GM12874 (cell line): Measurements from ENCODE around the gene SRSF1.

Experiments
- TF ChIP-seq, protein P1 (sequence below): IDR thresholded peaks from 2 replicates; pipeline ENCODE4 v1.5.1; 2011; ENCODE audit warnings: low read depth, mild to moderate bottlenecking, control low read depth, low read length, moderate library complexity; ENCODE audit not compliant: insufficient read depth

SRSF1 gene

DNA sequence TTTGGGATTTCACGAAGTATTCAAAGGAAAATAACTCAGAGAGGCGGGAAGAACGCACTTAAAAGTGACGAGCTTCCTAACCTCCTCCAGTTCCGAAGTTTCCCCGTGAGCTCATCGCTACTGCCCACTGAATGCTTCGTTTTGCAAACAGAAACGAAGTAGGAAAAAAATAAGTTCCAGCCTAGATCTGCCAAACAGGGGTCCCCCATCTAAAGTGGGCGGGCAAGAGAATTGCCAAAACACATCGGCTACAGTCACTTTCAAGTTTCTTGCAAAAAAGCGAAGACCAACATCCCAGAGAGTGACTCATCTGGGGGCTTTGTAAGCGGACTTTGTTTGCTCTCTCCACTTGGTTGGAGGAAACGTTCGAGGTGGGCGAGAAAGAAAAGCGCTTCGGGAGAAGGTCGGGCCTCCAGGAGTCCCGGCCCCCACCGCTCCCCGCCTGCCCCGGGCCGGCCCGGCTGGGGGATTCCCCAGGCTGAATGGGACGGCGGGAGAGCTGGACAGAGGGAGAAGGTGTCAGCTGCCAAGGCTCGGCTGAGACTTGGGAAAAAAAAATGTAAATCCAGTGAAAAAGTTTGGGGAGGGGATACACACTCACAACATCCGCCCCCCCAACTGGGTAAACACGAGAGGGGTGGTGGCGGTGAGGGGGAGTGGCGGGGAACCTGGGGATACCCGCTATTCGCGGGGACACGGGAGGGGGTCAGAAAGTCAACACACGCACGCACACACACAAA, 20.0 kb downstream of the SRSF1 start:
- TF ChIP-seq, protein P1, sequence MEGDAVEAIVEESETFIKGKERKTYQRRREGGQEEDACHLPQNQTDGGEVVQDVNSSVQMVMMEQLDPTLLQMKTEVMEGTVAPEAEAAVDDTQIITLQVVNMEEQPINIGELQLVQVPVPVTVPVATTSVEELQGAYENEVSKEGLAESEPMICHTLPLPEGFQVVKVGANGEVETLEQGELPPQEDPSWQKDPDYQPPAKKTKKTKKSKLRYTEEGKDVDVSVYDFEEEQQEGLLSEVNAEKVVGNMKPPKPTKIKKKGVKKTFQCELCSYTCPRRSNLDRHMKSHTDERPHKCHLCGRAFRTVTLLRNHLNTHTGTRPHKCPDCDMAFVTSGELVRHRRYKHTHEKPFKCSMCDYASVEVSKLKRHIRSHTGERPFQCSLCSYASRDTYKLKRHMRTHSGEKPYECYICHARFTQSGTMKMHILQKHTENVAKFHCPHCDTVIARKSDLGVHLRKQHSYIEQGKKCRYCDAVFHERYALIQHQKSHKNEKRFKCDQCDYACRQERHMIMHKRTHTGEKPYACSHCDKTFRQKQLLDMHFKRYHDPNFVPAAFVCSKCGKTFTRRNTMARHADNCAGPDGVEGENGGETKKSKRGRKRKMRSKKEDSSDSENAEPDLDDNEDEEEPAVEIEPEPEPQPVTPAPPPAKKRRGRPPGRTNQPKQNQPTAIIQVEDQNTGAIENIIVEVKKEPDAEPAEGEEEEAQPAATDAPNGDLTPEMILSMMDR, result no peak

DNA sequence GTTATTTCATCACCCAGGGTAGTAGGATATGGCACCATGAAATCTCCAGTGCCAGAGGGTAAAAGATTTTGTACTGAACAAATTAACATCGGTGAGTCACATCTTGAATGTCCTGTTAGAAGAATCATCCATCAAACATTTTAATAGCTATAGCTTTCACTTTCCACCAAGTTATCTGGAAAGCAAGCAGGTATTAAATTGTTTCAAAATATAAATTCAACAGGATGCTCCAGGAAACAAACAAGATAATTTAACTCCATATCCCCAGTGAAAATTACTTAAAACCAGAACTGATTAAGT, 21.4 kb downstream of the SRSF1 start:
- TF ChIP-seq, protein P1, result no peak

DNA sequence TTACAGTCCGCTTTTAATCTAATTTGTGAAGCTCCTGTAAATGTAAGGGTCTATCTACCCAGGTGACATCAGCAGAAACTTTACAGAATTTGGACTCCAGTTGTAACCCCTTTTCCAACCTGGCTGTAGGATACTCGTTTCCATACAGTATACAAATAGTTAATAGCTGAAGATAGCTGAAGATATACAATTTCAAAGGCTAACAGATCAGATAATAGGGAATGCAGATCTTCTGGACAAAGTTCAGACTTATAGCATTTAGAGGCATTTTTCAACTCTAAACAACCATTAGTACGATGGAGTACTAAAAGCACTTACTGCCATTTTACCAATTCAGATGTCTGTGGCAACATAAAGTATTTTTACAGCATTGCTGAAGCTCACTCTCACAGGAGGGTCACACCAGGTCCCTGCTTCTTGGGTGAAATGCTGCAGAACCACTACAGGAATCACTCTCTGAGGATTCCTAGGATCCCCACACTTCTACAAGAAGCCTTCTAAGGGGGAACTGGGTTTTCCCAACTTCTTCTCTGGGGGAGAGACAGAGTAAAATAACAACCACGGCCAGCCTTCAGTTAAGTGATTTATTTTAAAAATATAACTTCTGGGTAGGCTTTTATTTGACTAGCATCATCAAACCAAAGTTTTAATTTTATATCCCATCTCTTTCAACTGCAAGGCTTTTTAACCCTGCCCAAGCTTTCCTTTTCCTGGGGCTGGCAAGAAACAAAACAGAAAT, 21.9 kb downstream of the SRSF1 start:
- TF ChIP-seq, protein P1, result no peak

DNA sequence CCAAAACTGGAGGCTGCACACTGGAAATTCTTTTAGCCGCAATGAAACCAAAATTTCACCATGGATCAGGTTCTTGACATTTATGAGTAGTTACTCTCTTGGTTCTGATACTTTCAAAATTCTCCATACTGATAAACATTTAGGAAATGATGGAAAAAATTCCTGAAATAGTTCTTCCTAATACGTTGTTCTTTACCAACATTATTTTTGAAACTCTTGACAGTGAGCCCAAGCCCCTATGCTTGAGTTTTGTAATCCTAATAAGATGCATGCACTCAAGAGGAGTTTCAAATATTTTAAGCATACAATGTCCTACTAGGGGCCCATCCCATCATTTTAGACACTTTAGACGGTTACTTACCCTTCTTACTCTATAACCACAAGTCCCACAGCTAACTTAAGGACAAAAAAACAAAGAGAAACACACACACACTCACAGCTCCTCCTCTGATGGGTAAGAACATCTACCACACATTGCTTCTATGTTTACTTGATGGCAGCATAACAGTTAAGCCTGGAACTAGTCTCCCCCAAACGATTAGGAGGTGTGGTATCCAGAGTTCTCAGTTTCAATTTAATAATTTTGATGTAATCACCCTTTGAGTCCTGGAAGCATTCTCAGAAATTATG, 22.7 kb downstream of the SRSF1 start:
- TF ChIP-seq, protein P1, result no peak

DNA sequence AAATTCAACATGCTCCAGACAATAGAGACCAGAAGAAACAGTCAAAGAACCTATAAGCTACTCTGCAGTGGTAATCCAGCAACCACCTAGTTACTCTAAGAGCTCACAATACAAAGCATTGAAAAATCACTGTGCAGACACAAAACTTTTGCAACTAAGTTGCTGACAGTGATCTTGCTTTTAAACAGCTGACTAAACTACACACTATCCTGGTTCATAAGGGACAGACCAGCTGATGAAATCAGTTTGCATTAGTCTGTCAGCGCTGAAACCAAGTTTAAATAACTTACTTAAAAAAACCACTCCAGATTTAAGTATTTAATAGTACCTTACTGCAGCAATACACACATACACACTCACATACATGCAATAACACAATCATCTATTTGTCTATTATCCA, 23.6 kb downstream of the SRSF1 start:
- TF ChIP-seq, protein P1, result no peak

DNA sequence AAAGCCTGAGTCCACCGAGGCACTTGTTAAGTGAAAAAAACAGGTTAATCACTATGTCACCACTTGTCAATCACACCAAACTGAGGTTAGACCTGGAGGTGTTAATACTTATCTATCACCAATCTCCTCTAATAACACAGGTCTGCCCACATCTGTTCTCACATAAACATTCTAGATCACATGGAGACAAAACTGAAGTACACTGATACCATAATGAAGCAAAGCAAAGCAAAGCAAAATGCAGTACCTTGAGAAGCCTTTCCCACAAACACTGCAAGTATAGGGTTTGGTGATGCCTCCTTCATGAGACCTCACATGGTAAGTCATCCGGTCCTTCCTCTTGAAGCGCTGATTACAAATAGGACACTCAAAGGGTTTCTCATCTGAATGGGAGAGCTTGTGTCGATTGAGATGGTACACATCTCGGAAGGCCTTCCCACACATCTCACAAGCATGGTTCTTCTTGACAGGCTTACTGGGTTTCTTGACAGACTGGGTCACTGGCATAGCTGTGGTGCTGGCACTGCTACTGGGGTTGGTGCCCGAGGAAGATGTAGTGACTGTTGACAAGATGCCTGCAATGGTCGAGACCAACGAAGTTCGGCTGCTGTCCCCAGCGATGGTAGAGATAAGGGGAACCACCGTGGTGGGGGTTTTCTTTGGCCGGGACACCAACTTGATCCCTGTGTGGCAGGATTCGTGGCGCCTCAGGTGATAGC, 24.4 kb downstream of the SRSF1 start:
- TF ChIP-seq, protein P1, result no peak

DNA sequence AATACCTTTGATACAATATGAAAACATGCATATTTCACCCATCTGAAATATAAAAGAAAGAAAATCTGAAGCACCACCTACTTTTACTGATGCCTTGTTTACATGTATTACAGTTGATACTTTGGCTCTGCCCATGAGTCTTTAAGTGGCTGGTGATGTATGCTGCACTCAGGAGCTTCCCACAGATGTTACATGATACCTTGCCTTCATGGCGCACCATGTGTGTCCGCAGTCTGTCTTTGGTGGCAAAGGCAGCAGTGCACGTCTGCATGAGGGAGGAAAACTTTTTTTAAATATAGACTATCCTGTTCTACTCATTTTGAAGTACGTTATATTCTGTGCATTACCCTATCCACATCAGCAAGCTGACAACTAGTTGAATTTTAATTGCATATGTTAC, 26.5 kb downstream of the SRSF1 start:
- TF ChIP-seq, protein P1, result no peak
